ENCODE data around the gene PPP1R15A. TPM values are rescaled to one million over a fixed set of nuclear protein-coding genes. Genes with fewer than 3 reads are reported as not detected.

Gene PPP1R15A
- 21.5 TPM for total RNA-seq

DNA sequence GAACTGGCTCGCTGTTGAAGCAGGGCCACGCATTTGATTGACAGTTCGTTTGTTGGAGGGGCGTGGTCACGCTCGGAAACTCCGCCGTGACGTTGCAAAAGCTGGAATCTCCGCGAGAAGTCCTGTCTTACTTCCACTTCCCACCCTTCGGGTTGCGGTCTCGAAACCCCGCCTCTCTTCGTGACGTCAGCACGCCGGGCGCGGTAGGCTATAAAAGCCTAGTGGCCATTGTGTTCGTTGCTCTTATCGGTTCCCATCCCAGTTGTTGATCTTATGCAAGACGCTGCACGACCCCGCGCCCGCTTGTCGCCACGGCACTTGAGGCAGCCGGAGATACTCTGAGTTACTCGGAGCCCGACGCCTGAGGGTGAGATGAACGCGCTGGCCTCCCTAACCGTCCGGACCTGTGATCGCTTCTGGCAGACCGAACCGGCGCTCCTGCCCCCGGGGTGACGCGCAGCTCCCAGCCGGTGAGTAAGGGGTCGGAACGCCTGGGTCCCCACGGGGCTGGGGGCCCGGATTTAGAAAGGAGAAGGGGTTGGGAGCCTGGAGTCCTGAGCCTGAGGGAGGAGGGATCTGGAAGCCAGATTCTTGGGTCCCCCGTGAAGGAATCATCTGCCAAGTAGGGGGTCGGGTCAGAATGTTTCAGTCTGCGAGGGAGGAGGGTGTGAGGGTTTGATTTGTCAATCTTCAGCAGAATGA is at the start of gene PPP1R15A:
TSS of gene PPP1R15A (plus strand) at position 240 of the 702 bp plus-strand sequence. CDS start 813 bp downstream, outside the sequence.

GRCh38 chr19:48836089-48837017 is 35.9 kb upstream of the PPP1R15A start, which contains the start of gene HSD17B14:
HSD17B14 (minus strand) TSS chr19:48836491; CDS start chr19:48836411, 80 bp downstream.

DNA sequence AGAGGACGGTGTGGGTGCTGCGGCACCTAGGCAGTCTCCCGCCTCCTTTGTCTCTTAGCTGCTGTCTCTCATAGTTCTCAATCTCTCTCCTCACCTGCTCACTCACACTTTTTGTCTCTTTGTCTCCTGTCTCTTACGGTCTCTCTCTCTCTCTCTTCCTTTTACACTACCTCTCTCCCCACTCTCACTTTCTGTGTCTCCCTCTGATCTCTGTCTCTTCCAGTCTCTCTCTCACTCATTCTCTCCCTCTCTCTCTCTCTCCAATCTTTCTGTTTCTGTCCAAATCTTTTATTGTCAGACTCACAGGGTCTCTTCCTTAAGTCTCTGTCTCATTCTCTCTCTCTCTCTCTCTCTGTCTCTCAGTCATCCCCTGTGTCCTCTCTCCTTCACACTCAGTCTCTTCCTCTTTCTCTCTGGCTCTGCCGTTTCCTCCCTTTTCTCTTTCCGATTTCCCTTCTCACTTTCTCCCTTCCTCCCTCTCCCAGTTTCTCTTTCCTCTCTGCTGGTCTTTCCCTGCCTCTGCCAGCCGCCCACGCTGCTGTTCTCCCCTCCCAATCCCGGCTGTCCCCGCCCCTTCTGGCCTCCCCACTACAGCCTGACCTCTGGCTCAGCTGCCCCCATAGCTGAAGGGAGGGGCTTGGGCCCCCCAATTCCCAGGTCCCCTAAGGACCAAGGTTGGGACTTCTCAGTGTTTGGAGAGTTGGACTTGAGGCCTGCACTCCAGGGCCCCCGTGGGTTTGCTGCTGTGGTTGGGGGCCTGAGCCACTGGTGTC is 3.9 kb upstream of the PPP1R15A start, which contains the start of gene PLEKHA4:
TSS of gene PLEKHA4 (minus strand) at position 504 of the 773 bp plus-strand sequence. CDS start 997 bp downstream, outside the sequence.

GRCh38 chr19:48899781-48900476 is 27.7 kb downstream of the PPP1R15A start, which contains the start of gene NUCB1:
NUCB1 (plus strand) TSS chr19:48900312; CDS start chr19:48900797, 485 bp downstream.

Other genes starting within 250 kb of the PPP1R15A start
- gene DBP, start 235.0 kb upstream of the PPP1R15A start, total RNA-seq: 7.6 TPM
- 21.9 TPM for gene CA11, start 226.2 kb upstream of the PPP1R15A start, total RNA-seq
- not detected for gene NTN5, start 199.4 kb upstream of the PPP1R15A start, total RNA-seq
- gene FUT2, start 176.4 kb upstream of the PPP1R15A start, total RNA-seq: 0.46 TPM
- 1.6 TPM for gene MAMSTR, start 152.7 kb upstream of the PPP1R15A start, total RNA-seq
- 4.8 TPM for gene RASIP1, start 131.8 kb upstream of the PPP1R15A start, total RNA-seq
- gene IZUMO1, start 125.5 kb upstream of the PPP1R15A start, total RNA-seq: not detected
- 10.8 TPM for gene FUT1, start 119.8 kb upstream of the PPP1R15A start, total RNA-seq
- not detected for gene FGF21, start 116.9 kb upstream of the PPP1R15A start, total RNA-seq
- 17.1 TPM for gene BCAT2, start 61.4 kb upstream of the PPP1R15A start, total RNA-seq
- 5.3 TPM for gene HSD17B14, start 35.9 kb upstream of the PPP1R15A start, total RNA-seq
- gene PLEKHA4, start 3.8 kb upstream of the PPP1R15A start, total RNA-seq: 2.3 TPM
- gene TULP2, start 26.3 kb downstream of the PPP1R15A start, total RNA-seq: 0.46 TPM
- 69.9 TPM for gene NUCB1, start 27.9 kb downstream of the PPP1R15A start, total RNA-seq
- gene DHDH, start 61.3 kb downstream of the PPP1R15A start, total RNA-seq: 2.3 TPM
- gene BAX, start 82.5 kb downstream of the PPP1R15A start, total RNA-seq: 15.7 TPM
- gene FTL, start 92.9 kb downstream of the PPP1R15A start, total RNA-seq: 812 TPM
- gene GYS1, start 120.9 kb downstream of the PPP1R15A start, total RNA-seq: 18.9 TPM
- 113 TPM for gene RUVBL2, start 121.5 kb downstream of the PPP1R15A start, total RNA-seq
- gene LHB, start 144.7 kb downstream of the PPP1R15A start, total RNA-seq: not detected
- gene CGB3, start 151.9 kb downstream of the PPP1R15A start, total RNA-seq: not detected
- not detected for gene CGB2, start 159.5 kb downstream of the PPP1R15A start, total RNA-seq
- gene CGB1, start 164.5 kb downstream of the PPP1R15A start, total RNA-seq: not detected
- not detected for gene CGB5, start 171.4 kb downstream of the PPP1R15A start, total RNA-seq
- gene CGB8, start 176.7 kb downstream of the PPP1R15A start, total RNA-seq: not detected
- gene CGB7, start 185.3 kb downstream of the PPP1R15A start, total RNA-seq: not detected
- not detected for gene NTF4, start 192.4 kb downstream of the PPP1R15A start, total RNA-seq
- gene KCNA7, start 200.3 kb downstream of the PPP1R15A start, total RNA-seq: not detected
- 125 TPM for gene SNRNP70, start 213.0 kb downstream of the PPP1R15A start, total RNA-seq
- 40.1 TPM for gene LIN7B, start 241.9 kb downstream of the PPP1R15A start, total RNA-seq
- gene C19orf73, start 246.7 kb downstream of the PPP1R15A start, total RNA-seq: 3.2 TPM
- 59.1 TPM for gene PPFIA3, start 247.1 kb downstream of the PPP1R15A start, total RNA-seq

Measured in diencephalon (tissue), 1 donor.